Breast epithelium (tissue), 4 donors: Measurements from ENCODE around the gene SETD7. TPM values are rescaled to one million over a fixed set of nuclear protein-coding genes. Genes with fewer than 3 reads are reported as not detected.

Source experiments
- DNase-seq, 2 donors: peaks; one replicate each; pipeline ENCODE4 v3.0.0-alpha.2; 2019; ENCODE audit warnings: low spot score in 2 of 2
- H3K27ac ChIP-seq, 2 donors: fragments of 200-600 bp; sonication (generic) in 1 of 2; one replicate each; pipeline ENCODE4 v1.5.1; 2016 to 2019; ENCODE audit warnings: mild to moderate bottlenecking in 1 of 2
- H3K27me3 ChIP-seq, 2 donors: fragments of 200-600 bp; sonication (generic) in 1 of 2; one replicate each; pipeline versions ENCODE4 v1.5.1 to v1.6.0; 2017 to 2019; ENCODE audit warnings: control low read depth in 1 of 2, mild to moderate bottlenecking in 1 of 2
- H3K36me3 ChIP-seq: fragments of 200-600 bp; one replicate; pipeline ENCODE4 v1.5.1; 2019
- H3K4me1 ChIP-seq, 2 donors: fragments of 200-600 bp; sonication (generic); one replicate each; pipeline ENCODE4 v1.5.1; 2016 to 2019; ENCODE audit warnings: control low read depth in 1 of 2
- H3K4me3 ChIP-seq, 3 donors: fragments of 200-600 bp; sonication (generic); 1 replicate in 2 of 3; 2 replicates in 1 of 3; pipeline ENCODE4 v1.5.1; 2016 to 2019; ENCODE audit warnings: mild to moderate bottlenecking in 3 of 3, moderate library complexity in 2 of 3
- H3K9me3 ChIP-seq, 2 donors: fragments of 200-600 bp; sonication (generic) in 1 of 2; one replicate each; pipeline ENCODE4 v1.5.1; 2016 to 2019; ENCODE audit warnings: control low read depth in 1 of 2
- POLR2A ChIP-seq: fragments of 450-650 bp; IDR thresholded peaks from one replicate; pipeline ENCODE4 v1.6.1; 2016; ENCODE audit warnings: antibody characterized with exemption, mild to moderate bottlenecking, moderate library complexity
- POLR2AphosphoS5 ChIP-seq, 3 donors: sonication (generic); formaldehyde crosslinking; IDR thresholded peaks; one replicate each; pipeline ENCODE4 v1.6.1; 2017; ENCODE audit warnings: antibody characterized with exemption in 3 of 3
- intact Hi-C: fragments of 100-400 bp; cut with DNase I; formaldehyde crosslinking; loops from one replicate; pipeline ENCODE4 v1.15.1; 2023; ENCODE audit warnings: low total_unique reads
- total RNA-seq, 3 donors: library from RNA; depleted of rRNA; stranded (reverse); fragments of >200 nt; gene quantifications; one replicate each; pipeline ENCODE4 v1.1.0, GENCODE V29; 2016
- TF ChIP-seq, protein P1 (sequence below), 3 donors: fragments of 450-650 bp; IDR thresholded peaks; one replicate each; pipeline ENCODE4 v1.5.1; 2016 to 2017; ENCODE audit warnings: antibody characterized with exemption in 3 of 3, mild to moderate bottlenecking in 3 of 3, moderate library complexity in 3 of 3

SETD7 gene
- total RNA-seq, 3 donors from 2014 or later: 54.9 to 100 (median 63.6) TPM

DNA sequence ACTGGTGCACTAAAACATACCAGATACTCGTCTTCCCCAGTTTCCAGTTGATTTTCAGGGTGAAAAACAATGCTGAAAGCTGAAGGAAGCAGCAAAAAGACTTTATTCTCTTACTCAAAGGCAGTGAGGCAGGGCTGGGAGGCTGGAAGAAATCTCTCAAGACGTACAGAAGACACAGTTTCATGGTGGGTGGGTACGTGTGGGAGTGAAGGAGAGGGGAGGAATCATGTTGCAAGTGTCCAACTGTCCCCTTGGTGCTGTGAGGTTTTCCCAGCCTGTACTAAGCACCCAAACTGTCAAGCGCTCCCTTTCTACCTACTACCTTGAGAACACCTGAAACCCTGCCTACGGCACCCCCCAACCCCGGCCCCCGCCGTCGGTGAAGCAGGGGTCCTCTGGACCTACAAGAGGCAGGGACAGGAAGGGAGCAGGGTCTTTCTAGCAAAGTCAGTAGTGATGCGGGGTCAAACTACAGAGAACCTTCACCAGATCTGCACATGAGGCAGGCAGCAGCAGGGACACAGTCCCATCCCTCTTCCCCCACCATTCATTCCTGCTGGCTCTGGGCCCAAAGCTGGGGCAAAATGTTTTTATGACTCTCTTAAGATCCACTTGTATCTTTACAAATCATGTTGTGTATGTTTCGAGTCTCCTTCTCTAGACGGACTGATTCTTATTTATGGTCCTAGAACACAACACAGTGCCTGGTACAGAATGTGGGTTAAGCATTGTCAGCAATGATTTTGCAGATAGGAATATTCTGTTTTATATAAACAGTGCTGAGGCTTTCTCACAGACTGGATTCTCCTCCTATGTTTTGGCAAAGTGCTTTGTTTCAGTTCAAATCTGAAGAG lies 2.4 kb upstream of the SETD7 start:
- H3K9me3 ChIP-seq: no peaks in the 10 kb centered on the region
- no peaks in the 10 kb centered on the region for H3K27me3 ChIP-seq
- H3K4me1 ChIP-seq: peaks cover 0 to 7% of the 10 kb centered on the region in 2 donors
- H3K4me3 ChIP-seq: no peak overlapping the region
- H3K36me3 ChIP-seq: no peaks in the 10 kb centered on the region
- DNase-seq: no peak
- intact Hi-C loops: no loop called here
- TF ChIP-seq POLR2AphosphoS5 (IDR thresholded peaks at IDR 0.05): no peak
- TF ChIP-seq, protein P1, sequence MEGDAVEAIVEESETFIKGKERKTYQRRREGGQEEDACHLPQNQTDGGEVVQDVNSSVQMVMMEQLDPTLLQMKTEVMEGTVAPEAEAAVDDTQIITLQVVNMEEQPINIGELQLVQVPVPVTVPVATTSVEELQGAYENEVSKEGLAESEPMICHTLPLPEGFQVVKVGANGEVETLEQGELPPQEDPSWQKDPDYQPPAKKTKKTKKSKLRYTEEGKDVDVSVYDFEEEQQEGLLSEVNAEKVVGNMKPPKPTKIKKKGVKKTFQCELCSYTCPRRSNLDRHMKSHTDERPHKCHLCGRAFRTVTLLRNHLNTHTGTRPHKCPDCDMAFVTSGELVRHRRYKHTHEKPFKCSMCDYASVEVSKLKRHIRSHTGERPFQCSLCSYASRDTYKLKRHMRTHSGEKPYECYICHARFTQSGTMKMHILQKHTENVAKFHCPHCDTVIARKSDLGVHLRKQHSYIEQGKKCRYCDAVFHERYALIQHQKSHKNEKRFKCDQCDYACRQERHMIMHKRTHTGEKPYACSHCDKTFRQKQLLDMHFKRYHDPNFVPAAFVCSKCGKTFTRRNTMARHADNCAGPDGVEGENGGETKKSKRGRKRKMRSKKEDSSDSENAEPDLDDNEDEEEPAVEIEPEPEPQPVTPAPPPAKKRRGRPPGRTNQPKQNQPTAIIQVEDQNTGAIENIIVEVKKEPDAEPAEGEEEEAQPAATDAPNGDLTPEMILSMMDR (IDR thresholded peaks at IDR 0.05): no peak
- no peak for TF ChIP-seq POLR2A
- H3K27ac ChIP-seq: peak overlapping the region in 1 of 2 donors; percentile 52

DNA sequence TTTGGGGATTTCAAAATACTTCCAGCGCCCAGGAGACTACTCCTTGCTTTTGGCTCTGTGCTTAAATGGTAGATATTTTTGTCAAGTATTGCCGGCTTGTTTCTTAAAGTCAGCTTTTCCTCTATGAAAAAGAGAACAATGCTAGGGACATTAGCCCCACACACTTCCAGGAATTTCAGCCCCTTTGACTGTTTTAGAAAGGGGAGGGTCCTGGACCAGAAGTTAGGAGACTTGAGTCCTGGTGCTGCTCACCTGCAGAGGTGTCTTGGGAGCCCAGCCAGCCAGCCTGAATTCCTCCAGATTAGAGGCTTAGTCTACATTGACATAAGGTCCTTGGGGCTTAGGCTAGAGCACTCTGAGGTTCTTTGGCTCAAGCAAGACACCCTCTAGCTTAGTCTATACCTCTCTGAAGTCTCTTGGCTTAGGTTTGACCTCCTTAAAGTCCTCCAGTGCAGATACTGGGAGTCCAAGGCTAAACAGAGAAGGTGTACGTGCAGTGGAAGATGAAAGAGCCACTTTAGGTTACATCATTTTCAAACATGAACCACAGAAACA lies 1.6 kb upstream of the SETD7 start:
- Histone ChIP-seq H3K36me3 (no peaks in the 10 kb centered on the region), H3K27me3 (no peaks in the 10 kb centered on the region), H3K27ac (peak overlapping the region; percentile 99 to 100), H3K9me3 (no peaks in the 10 kb centered on the region), H3K4me1 (peaks cover 0 to 11% of the 10 kb centered on the region in 2 donors), H3K4me3 (peak overlapping the region; percentile 78 to 97 (median 90))
- intact Hi-C loops: no loop called here
- no peak for DNase-seq
- TF ChIP-seq POLR2A (no peak), POLR2AphosphoS5 (IDR thresholded peaks at IDR 0.05) (no peak)
- TF ChIP-seq, protein P1 (IDR thresholded peaks at IDR 0.05): no peak

DNA sequence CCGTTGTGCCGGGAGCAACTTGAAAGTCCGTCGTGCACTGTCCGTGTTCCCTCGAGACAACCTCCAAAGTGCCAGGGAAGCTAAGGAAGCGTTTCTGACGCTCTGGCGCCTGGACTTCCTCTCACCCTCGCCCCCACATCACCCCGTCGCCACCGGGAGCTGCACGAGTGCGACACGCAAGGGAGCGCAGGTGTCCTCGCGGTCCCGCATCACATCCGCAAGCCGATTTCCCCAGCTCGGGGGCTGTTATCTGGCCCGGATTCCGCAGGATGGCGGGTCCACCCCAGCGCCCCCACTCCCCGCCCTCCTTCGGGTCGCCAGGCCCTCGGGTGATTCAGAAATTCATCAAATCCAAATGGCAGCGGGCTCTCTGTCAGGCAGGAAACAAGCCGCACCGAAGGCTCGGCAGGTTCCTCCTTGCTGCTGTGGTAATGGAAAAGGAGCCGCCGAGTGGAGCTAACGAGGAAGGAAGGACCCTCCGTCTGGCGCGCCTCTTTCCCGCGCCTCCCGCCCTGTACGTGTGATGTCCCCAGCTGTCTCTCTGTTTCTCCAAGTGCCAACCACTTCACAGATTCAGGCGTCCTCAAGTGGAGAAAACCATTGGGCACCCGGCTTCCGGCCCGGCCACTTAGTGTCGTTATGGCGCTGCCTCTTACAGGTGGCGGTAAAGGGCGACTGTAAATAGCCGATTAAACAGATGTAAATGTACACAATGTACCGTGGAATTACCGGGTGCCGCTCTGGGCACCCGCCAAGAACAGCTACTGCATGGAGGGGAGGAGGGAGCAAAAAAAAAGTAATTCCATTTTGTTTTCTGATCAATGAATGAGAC lies 921 bp upstream of the SETD7 start:
- Histone ChIP-seq H3K36me3 (no peaks in the 10 kb centered on the region), H3K9me3 (no peaks in the 10 kb centered on the region), H3K27me3 (no peaks in the 10 kb centered on the region), H3K4me1 (peaks cover 0 to 11% of the 10 kb centered on the region in 2 donors), H3K27ac (peak overlapping the region; percentile 99 to 100), H3K4me3 (peak overlapping the region; percentile 78 to 97 (median 90))
- DNase-seq: peak; percentile 56 to 65
- intact Hi-C loops: no loop called here
- TF ChIP-seq POLR2AphosphoS5 (IDR thresholded peaks at IDR 0.05) (peak; percentile 6 to 31 (median 13)), POLR2A (no peak)

DNA sequence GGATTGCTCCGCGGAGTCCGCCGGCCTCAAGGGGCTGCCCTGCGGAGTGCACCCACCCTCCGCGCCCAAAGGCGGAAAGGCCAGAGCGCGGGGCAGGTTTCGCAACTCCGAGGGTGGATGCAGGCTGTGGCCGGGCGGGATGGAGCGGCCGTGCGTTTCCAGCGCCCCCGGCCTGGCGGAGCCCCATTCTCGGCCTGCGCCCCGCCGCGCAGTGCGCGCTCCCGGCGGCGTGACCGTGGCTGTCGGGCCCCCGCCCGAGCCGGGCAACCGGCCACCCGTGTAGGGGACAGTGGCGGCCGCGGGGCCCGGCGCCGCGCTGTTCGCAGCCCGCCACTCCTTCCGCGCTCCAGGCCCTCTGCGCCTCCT lies 331 bp downstream of the SETD7 start:
- intact Hi-C loops: no loop called here

DNA sequence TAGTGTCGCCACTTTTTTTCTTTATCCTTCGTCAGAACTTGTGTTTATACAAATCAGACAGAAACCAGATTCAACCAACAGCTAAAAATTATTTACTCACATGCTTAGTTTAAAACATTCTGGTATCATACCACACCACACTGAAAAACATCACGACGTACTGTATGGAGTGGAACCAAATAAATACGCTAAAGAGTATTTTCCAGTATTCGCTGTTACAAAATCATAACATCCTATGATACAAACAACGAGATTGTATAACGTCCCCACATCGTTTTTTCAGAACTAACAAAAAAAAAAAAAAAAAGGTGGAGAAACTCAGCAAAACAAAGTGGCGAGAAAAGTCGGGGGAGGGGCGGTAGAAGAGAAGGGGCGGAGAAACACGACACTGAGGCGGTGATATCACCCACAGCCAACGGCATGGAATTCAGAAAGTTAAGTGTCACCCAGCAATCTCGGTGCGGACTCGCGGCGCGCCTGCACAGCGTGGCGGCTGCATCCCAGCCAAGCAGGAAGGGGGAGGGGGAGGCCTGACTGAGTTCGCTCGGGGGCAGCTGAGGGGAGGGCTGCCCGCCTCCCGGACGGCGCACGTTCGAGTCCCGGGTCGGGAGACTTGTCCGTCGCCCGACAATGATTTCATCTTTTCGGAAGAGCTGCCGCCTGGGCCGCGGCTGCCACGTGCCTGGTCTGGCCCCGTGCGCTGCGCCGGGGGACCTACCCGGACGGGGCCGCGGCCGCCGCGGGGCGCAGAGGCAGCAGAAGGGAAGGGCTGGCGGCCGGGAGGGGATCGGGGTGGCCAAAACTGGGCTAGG lies 920 bp downstream of the SETD7 start:
- intact Hi-C loops: no loop called here
- peak overlapping the region; percentile 99 to 100 for H3K27ac ChIP-seq
- peak; percentile 85 to 91 for DNase-seq
- H3K4me3 ChIP-seq: peak overlapping the region; percentile 78 to 97 (median 90)
- TF ChIP-seq POLR2AphosphoS5 (IDR thresholded peaks at IDR 0.05) (peak; percentile 91 to 96 (median 94)), POLR2A (peak; percentile 84)
- TF ChIP-seq, protein P1 (IDR thresholded peaks at IDR 0.05): no peak
- H3K27me3 ChIP-seq: no peaks in the 10 kb centered on the region
- no peaks in the 10 kb centered on the region for H3K36me3 ChIP-seq
- no peaks in the 10 kb centered on the region for H3K9me3 ChIP-seq
- H3K4me1 ChIP-seq: peaks cover 0 to 11% of the 10 kb centered on the region in 2 donors

More for the DNA sequence above, 331 bp downstream of the SETD7 start:
- TF ChIP-seq POLR2AphosphoS5 (IDR thresholded peaks at IDR 0.05) (no peak), POLR2A (no peak)
- peak; percentile 34 to 55 for DNase-seq
- Histone ChIP-seq H3K36me3 (no peaks in the 10 kb centered on the region), H3K4me3 (peak overlapping the region; percentile 78 to 97 (median 90)), H3K4me1 (peaks cover 0 to 11% of the 10 kb centered on the region in 2 donors), H3K27ac (peak overlapping the region; percentile 99 to 100), H3K9me3 (no peaks in the 10 kb centered on the region), H3K27me3 (no peaks in the 10 kb centered on the region)
